Skeletal muscle satellite cell (primary cell): Measurements from ENCODE around the gene ANK2.

Experiments used
- H3K27me3 ChIP-seq: 2 replicates; pipeline ENCODE4 v1.7.0; 2013; ENCODE audit warnings: low read length; ENCODE audit not compliant: control insufficient read depth, insufficient read depth
- H3K36me3 ChIP-seq: 2 replicates; pipeline ENCODE4 v1.7.0; 2013; ENCODE audit warnings: mild to moderate bottlenecking, control low read depth, low read length; ENCODE audit not compliant: insufficient read depth
- H3K4me1 ChIP-seq: 2 replicates; pipeline ENCODE4 v1.7.0; 2013; ENCODE audit warnings: low read length; ENCODE audit not compliant: control insufficient read depth, insufficient read depth
- H3K4me2 ChIP-seq: 2 replicates; pipeline ENCODE4 v1.7.0; 2013; ENCODE audit warnings: mild to moderate bottlenecking, low read length
- H3K4me3 ChIP-seq: 2 replicates; pipeline ENCODE4 v1.7.0; 2013; ENCODE audit warnings: low read length
- H3K9ac ChIP-seq: 2 replicates; pipeline ENCODE4 v1.7.0; 2013; ENCODE audit warnings: mild to moderate bottlenecking, low read depth, low read length, moderate library complexity
- H3K9me3 ChIP-seq: replicated peaks from 2 replicates; pipeline ENCODE4 v1.7.0; 2013; ENCODE audit warnings: mild to moderate bottlenecking, control low read depth, low read length

The ANK2 gene

DNA sequence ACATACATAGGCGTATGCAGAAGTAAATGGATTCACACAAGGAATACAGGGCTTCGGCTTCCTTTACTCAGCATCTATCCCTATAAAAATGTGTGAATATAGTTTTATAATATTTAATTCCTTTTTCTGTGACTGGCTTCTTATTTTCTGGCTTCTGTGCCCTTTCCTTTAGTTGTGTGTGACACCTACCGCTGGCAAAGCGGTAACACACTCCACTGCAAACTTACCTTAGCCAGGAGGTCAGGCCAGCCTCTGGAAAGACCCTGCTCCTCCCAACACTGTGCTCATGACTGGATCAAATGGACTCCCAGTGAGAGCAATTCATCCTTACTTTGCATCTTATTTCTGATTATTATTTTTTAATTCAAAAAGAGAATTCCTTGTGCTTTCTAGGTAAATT lies 244.2 kb downstream of the ANK2 start:
- Histone ChIP-seq H3K4me1 (no peaks in the 10 kb centered on the region), H3K4me2 (no peak overlapping the region), H3K9ac (no peak overlapping the region), H3K9me3 (no peaks in the 10 kb centered on the region), H3K4me3 (no peak overlapping the region), H3K27me3 (no peaks in the 10 kb centered on the region), H3K36me3 (no peaks in the 10 kb centered on the region)

DNA sequence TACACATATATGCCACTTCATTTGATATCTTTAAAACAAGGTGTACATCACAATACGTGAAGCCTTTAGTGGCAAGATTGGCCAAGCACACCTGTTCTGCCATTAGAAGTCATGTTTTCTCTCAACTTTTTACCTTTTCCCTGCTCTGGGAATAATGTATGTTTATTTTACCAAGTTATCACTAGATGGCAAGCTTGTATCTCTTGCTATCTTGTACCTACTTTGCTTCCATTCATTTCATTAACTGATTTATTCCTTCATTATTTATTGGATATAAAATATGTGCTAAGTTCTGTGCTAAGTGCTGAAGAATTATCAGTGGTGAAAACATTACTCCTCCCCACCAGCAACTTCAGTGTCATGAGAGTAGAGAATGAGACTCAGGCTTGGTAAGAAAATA lies 245.5 kb downstream of the ANK2 start:
- Histone ChIP-seq H3K4me3 (no peak overlapping the region), H3K9me3 (no peaks in the 10 kb centered on the region), H3K9ac (no peak overlapping the region), H3K4me2 (no peak overlapping the region), H3K4me1 (no peaks in the 10 kb centered on the region), H3K27me3 (no peaks in the 10 kb centered on the region), H3K36me3 (no peaks in the 10 kb centered on the region)

DNA sequence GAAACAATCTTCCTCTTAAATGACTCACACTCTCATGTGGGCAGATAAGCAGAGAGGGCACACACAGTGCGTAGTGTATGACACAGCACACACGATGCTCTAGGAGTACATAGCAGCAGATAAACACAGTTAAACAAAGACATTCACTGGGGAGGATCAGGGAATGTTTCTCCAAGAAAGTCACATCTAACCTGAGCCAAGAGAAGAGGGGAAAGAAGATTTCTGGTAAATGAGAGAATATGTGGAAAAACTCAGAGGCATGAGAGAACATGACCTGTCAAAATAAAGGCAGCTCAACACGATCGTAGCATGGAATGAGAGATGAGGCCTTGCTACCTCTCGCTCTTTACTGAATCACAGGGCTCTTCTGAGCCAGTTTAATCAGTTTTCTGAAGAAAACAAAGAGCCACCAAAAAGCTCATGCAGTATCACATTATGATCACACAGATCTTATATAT lies 251.0 kb downstream of the ANK2 start:
- H3K4me3 ChIP-seq, result no peak overlapping the region
- no peak overlapping the region for H3K9ac ChIP-seq
- no peak overlapping the region for H3K4me2 ChIP-seq
- H3K27me3 ChIP-seq, result no peaks in the 10 kb centered on the region
- no peaks in the 10 kb centered on the region for H3K4me1 ChIP-seq
- H3K9me3 ChIP-seq, result no peaks in the 10 kb centered on the region
- H3K36me3 ChIP-seq, result no peaks in the 10 kb centered on the region

DNA sequence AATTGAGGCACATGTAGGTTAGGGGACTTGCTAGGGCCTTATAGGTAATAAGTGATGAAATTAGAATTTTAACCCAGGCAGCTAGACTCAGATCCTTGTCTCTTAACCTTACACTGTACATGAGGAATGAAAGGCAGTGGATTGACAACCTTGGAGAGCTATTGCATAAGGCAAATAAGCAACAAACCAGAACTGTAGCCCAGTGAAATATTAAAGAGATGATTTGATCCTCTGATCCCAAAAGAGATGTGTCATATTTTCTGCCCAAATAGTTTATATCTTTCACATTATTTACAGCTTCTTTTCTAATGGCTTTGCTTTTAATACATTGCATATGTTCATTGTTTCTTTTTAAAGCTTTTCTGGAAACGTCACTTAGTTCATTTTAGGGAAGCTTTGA lies 252.6 kb downstream of the ANK2 start:
- H3K4me2 ChIP-seq, result no peak overlapping the region
- H3K36me3 ChIP-seq, result no peaks in the 10 kb centered on the region
- no peaks in the 10 kb centered on the region for H3K9me3 ChIP-seq
- no peak overlapping the region for H3K4me3 ChIP-seq
- no peaks in the 10 kb centered on the region for H3K27me3 ChIP-seq
- H3K9ac ChIP-seq, result no peak overlapping the region
- no peaks in the 10 kb centered on the region for H3K4me1 ChIP-seq

DNA sequence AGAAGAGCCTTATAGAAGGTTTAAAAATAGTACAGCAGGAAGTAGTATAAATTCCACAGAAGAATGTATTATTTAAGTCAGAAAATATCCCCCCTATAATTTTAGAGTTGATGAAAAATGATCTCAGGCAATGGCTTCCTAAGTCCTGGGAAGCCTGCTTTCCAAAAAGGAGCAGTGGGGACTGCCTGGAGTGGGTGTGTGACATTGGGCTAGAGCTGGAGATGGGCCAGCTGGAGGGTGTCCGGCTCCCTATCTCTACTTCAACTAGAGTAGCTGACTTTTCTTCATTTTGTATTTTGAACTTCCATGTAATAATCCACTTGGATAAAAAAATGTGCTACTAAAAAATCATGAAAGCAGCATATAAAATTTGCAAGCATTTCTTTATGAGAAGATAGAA lies 253.9 kb downstream of the ANK2 start:
- no peaks in the 10 kb centered on the region for H3K36me3 ChIP-seq
- no peak overlapping the region for H3K9ac ChIP-seq
- H3K27me3 ChIP-seq, result no peaks in the 10 kb centered on the region
- no peaks in the 10 kb centered on the region for H3K9me3 ChIP-seq
- H3K4me3 ChIP-seq, result no peak overlapping the region
- H3K4me1 ChIP-seq, result no peaks in the 10 kb centered on the region
- H3K4me2 ChIP-seq, result no peak overlapping the region

DNA sequence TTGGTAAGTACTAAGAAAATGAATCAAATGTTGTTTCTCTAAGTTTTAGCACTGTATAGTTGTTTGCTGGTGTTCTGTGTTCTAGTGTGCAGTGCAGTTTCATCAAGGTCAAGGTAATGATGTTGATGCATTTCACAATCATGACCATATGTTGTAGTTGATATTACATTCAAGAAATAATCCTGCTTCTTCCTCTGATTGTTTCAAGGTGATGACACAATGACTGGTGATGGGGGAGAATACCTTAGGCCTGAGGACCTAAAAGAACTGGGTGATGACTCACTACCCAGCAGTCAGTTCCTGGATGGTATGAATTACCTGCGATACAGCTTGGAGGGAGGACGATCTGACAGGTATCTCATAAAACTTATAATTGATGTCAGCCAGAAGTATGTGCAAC lies 261.6 kb downstream of the ANK2 start:
- Histone ChIP-seq H3K9me3 (no peaks in the 10 kb centered on the region), H3K4me2 (no peak overlapping the region), H3K9ac (no peak overlapping the region), H3K4me3 (no peak overlapping the region), H3K27me3 (no peaks in the 10 kb centered on the region), H3K4me1 (no peaks in the 10 kb centered on the region), H3K36me3 (no peaks in the 10 kb centered on the region)

DNA sequence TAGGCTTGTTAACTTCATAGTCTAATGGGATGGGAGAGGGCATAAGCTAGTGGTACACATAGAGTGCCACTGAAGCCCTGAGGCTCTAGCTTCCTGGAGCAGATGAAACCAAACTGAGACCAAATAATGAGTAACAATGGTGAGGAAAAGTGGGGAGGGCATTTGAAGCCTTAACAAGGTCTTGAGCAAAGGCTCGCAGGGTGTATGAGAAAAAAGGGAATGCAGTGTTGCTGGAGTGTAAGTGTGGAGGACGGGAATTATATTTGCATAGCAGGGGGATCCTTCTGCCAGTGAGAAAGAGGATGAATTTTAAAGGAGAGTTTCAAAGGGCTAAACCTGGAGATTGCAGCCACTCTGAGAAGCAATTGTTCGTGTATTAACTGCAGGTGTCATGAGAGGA lies 263.1 kb downstream of the ANK2 start:
- Histone ChIP-seq H3K27me3 (no peaks in the 10 kb centered on the region), H3K9ac (no peak overlapping the region), H3K4me2 (no peak overlapping the region), H3K4me1 (no peaks in the 10 kb centered on the region), H3K9me3 (no peaks in the 10 kb centered on the region), H3K36me3 (no peaks in the 10 kb centered on the region), H3K4me3 (no peak overlapping the region)

DNA sequence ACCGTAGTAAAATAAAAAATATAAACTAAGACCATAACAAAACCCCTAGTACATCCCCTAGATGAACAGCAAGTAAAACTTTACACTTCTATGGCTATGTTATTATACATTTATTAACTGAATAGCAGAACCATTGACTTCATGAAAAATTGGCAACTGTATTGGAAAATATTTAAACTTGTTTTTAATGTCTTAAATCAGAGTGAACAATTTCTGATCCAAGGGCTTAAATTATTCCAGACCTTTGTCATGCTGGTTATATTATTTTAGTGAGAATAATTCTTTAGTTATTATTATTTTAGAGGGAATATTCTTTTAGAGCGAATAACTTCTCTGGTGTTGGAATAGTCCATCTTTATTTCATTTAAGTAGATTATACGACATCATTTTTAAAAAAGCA lies 265.0 kb downstream of the ANK2 start:
- Histone ChIP-seq H3K27me3 (no peaks in the 10 kb centered on the region), H3K9me3 (no peaks in the 10 kb centered on the region), H3K4me2 (no peak overlapping the region), H3K9ac (no peak overlapping the region), H3K4me1 (no peaks in the 10 kb centered on the region), H3K36me3 (no peaks in the 10 kb centered on the region), H3K4me3 (no peak overlapping the region)

DNA sequence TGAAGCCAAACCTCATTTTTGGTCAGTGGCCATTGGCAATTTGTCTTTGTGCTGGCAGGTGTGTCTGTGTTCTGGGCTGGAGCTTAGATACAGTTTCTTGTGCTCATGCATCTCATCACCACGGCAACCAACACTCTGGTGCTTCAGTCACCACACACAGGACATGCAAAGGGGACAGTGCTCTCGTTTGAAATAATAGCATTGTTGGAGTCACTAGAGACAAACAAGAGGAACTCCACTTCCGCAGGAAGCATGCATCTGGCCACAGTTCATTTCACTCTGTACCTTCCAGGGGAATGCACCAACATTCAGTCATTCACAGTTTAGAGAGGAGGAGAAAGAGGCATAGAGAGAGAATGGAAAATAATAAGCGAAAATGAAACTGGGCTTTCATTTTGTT lies 267.4 kb downstream of the ANK2 start:
- no peaks in the 10 kb centered on the region for H3K4me1 ChIP-seq
- H3K27me3 ChIP-seq, result no peaks in the 10 kb centered on the region
- H3K4me3 ChIP-seq, result no peak overlapping the region
- H3K36me3 ChIP-seq, result no peaks in the 10 kb centered on the region
- H3K4me2 ChIP-seq, result no peak overlapping the region
- H3K9me3 ChIP-seq, result no peaks in the 10 kb centered on the region
- H3K9ac ChIP-seq, result no peak overlapping the region

DNA sequence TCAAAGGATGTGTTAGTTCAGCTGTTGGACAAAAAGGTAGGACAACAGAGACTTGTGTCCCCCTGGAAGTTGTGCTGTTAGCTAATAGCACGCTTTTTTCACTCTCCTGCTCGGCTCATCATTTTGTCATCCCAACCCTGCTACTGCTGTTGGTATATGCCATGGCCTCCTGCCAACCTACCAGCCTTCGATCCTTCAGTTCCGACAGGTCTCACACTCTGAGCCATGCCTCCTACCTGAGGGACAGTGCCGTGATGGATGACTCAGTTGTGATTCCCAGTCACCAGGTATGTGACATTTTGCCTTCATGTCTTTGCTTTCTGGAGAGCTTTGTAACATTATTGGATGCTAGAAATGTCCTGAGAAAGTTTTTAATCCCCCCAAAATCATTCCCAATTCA lies 268.1 kb downstream of the ANK2 start:
- no peaks in the 10 kb centered on the region for H3K27me3 ChIP-seq
- no peaks in the 10 kb centered on the region for H3K9me3 ChIP-seq
- H3K4me3 ChIP-seq, result no peak overlapping the region
- no peak overlapping the region for H3K4me2 ChIP-seq
- no peak overlapping the region for H3K9ac ChIP-seq
- H3K4me1 ChIP-seq, result no peaks in the 10 kb centered on the region
- no peaks in the 10 kb centered on the region for H3K36me3 ChIP-seq

DNA sequence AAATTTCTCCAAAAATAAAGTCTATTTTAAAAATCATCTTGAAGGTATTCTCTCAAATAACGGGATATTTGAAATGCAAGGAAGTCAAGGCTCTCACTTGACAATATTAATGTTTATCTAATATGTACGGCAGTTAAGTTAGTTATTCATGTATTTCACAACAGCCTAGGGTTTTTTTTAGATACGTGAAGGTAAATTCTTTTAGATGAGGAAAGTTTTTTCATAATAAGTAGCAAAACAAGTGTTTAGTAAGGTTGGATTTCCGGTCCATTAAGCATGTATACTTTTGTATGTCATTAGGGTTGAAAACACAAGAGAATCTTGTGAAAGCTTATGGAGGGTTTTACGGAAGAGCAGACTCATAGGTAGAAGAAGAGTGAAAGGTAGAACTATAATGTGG lies 273.3 kb downstream of the ANK2 start:
- no peaks in the 10 kb centered on the region for H3K27me3 ChIP-seq
- H3K36me3 ChIP-seq, result no peaks in the 10 kb centered on the region
- no peak overlapping the region for H3K4me3 ChIP-seq
- H3K9ac ChIP-seq, result no peak overlapping the region
- H3K4me1 ChIP-seq, result peaks cover 5% of the 10 kb centered on the region
- H3K4me2 ChIP-seq, result no peak overlapping the region
- no peaks in the 10 kb centered on the region for H3K9me3 ChIP-seq

DNA sequence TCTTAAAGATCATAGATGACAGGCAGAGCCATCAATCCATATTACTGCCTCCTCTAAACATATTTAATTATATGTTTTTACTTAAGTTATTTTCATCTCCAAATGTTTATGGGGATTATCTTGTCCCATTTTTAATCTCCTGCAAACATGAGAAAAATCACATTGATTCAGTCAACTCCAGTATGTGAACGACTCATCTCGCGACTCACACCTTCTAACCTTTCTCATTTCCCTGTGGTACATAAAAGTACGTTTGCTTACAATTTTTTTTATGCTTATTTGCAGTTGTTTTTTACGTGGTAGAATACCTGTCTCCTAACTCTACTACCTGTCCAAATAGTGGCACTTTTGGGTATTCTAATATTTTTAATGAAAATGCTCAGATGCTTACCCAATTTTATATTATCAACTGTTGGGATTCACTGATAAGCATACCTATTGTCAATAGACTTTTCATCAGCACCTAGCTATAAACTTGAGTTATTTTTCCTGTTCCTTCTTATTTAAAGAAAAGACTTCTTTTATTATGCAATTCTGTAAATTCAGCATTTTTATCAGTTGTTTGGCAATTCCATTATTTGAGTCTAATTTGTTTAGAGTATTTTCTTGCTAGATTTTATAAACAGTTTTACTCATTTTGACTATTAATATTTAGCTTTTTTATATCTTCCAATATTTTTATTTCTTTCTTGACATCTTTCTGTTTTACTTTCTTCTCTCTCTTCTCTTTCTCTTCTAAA lies 276.6 kb downstream of the ANK2 start:
- Histone ChIP-seq H3K4me3 (no peak overlapping the region), H3K27me3 (no peaks in the 10 kb centered on the region), H3K36me3 (no peaks in the 10 kb centered on the region), H3K9me3 (no peaks in the 10 kb centered on the region), H3K4me1 (peaks cover 5% of the 10 kb centered on the region), H3K9ac (no peak overlapping the region), H3K4me2 (no peak overlapping the region)
